K562 (cell line): Measurements from ENCODE around the gene DVL2. TPM values are rescaled to one million over a fixed set of nuclear protein-coding genes. Genes with fewer than 3 reads are reported as not detected.
A peak's percentile ranks its signal among the peaks of the same experiment; 100 is the strongest.

ENCODE experiments used
- CXXC5 ChIP-seq: fragments of 250-450 bp; sonication (Bioruptor Pico); IDR thresholded peaks from 2 replicates; pipeline ENCODE4 v1.8.0; 2022; ENCODE audit warnings: inconsistent platforms, mild to moderate bottlenecking, moderate library complexity
- KAT7 ChIP-seq: sonication (generic); formaldehyde crosslinking; IDR thresholded peaks from 2 replicates; pipeline ENCODE4 v1.8.0; 2022; ENCODE audit warnings: missing genetic modification reagents, mild to moderate bottlenecking, borderline replicate concordance
- NRF1 ChIP-seq, 2 experiments: fragments of 450-650 bp; IDR thresholded peaks in 1 of 2; conservative IDR thresholded peaks in 1 of 2; 2 replicates each; pipeline ENCODE4 v1.6.1; 2014; ENCODE audit warnings: mild to moderate bottlenecking in 2 of 2
- PHF20 ChIP-seq: fragments of 450-650 bp; IDR thresholded peaks from 2 replicates; pipeline ENCODE4 v1.6.1; 2018; ENCODE audit not compliant: partially characterized antibody
- SP1 ChIP-seq: sonication (generic); formaldehyde crosslinking; IDR thresholded peaks from 2 replicates; pipeline ENCODE4 v1.8.1; 2022; ENCODE audit warnings: mild to moderate bottlenecking, missing genetic modification reagents
- ZNF224 ChIP-seq: sonication (generic); formaldehyde crosslinking; IDR thresholded peaks from 2 replicates; pipeline ENCODE4 v1.8.0; 2022; ENCODE audit warnings: mild to moderate bottlenecking, missing genetic modification reagents
- ZNF561 ChIP-seq: fragments of 450-650 bp; formaldehyde crosslinking; conservative IDR thresholded peaks from 2 replicates; pipeline ENCODE4 v1.4.0; 2020; ENCODE audit warnings: mild to moderate bottlenecking, moderate library complexity
- polyA plus RNA-seq, 8 experiments: library from polyadenylated mRNA; depleted of rRNA in 4 of 8; stranded (reverse) in 5 of 8; unstranded in 3 of 8; fragments of >200 nt; fragmentation: Nextera tagmentation in 2 of 8; fragmentation: Illumina TruSeq in 1 of 8; extraction: Ambion mirVana in 2 of 8; extraction: Trizol in 1 of 8; gene quantifications; 2 replicates each; pipeline versions ENCODE4 v1.2.1 to v1.2.3, GENCODE V29; 2011 to 2014; ENCODE audit warnings: inconsistent platforms in 1 of 8, missing spikeins in 1 of 8
- total RNA-seq, 7 experiments: library from RNA; depleted of rRNA in 6 of 7; stranded (reverse); fragments of >200 nt in 6 of 7; fragmentation: Illumina TruSeq in 2 of 7; extraction: Trizol in 2 of 7; gene quantifications; 2 replicates each; pipeline versions ENCODE4 v1.2.1 to v1.2.3, GENCODE V29; 2011 to 2021; ENCODE audit warnings: low replicate concordance in 1 of 7
- TF ChIP-seq, protein P1 (sequence below): fragments of 450-650 bp; IDR thresholded peaks from 2 replicates; pipeline ENCODE4 v1.6.1; 2016
- TF ChIP-seq, protein P2 (sequence below): fragments of 250-450 bp; sonication (Bioruptor Pico); IDR thresholded peaks from 2 replicates; pipeline ENCODE4 v1.9.0; 2021; ENCODE audit warnings: mild to moderate bottlenecking
- TF ChIP-seq, protein P3 (sequence below), 2 experiments: fragments of 450-650 bp; IDR thresholded peaks; 2 replicates each; pipeline ENCODE4 v1.6.1; 2018; ENCODE audit warnings: mild to moderate bottlenecking in 2 of 2, low read depth in 1 of 2; ENCODE audit not compliant: partially characterized antibody in 2 of 2
- TF ChIP-seq, protein P4 (sequence below): sonication (generic); formaldehyde crosslinking; IDR thresholded peaks from 2 replicates; pipeline ENCODE4 v1.8.0; 2022; ENCODE audit warnings: missing genetic modification reagents, mild to moderate bottlenecking, moderate library complexity, borderline replicate concordance
- TF ChIP-seq, protein P5 (sequence below), 2 experiments: fragments of 200-800 bp in 1 of 2; sonication (Bioruptor generic) in 1 of 2; sonication (generic) in 1 of 2; formaldehyde crosslinking in 1 of 2; IDR thresholded peaks in 1 of 2; conservative IDR thresholded peaks in 1 of 2; 2 replicates each; pipeline versions ENCODE4 v1.5.0 to v1.6.1; 2016 to 2020; ENCODE audit warnings: missing compliant biosample characterization in 1 of 2, missing genetic modification characterization in 1 of 2, missing genetic modification reagents in 1 of 2
- TF ChIP-seq, protein P6 (sequence below): fragments of 250-450 bp; sonication (Bioruptor Pico); IDR thresholded peaks from 2 replicates; pipeline ENCODE4 v1.9.0; 2021; ENCODE audit warnings: mild to moderate bottlenecking, inconsistent platforms
- TF ChIP-seq, protein P7 (sequence below): conservative IDR thresholded peaks from 2 replicates; pipeline ENCODE4 v1.6.1; 2011; ENCODE audit warnings: low read depth, mild to moderate bottlenecking, low read length; ENCODE audit not compliant: control insufficient read depth

The DVL2 gene
- total and polyA plus RNA-seq, 9 of the 15 experiments (the other 6 are each of a cell fraction or from before 2014, with no cell fraction given), result 1.3 to 49.5 (median 24.3) TPM

DNA sequence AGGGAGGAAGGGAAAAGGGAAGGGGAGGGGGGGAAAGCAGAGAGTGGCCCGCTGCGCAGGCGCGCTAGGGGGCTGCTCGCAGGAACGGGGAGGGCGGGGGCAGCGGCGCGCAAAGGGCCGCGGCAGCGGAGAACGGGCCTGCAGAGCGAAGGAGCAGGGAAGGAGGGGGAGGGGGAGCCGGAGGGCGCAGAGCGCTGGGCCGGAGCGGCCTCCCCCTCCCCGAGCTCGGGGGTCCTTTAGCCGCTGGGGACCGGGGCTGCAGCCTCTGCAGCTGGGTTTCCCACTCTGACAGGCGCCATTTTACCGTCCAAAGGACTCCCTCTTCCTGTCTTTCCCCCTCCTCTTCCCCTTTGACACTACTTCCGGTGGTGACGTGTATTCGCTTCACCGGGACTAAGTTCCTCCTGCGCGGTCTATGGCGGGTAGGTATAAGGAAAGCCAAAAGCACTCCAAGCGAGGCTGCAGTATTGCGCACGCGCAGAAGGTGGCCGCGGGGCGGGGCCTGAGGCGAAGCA lies 17.4 kb upstream of the DVL2 start, which contains the start of gene CTDNEP1 (continued):
- TF ChIP-seq, protein P1, sequence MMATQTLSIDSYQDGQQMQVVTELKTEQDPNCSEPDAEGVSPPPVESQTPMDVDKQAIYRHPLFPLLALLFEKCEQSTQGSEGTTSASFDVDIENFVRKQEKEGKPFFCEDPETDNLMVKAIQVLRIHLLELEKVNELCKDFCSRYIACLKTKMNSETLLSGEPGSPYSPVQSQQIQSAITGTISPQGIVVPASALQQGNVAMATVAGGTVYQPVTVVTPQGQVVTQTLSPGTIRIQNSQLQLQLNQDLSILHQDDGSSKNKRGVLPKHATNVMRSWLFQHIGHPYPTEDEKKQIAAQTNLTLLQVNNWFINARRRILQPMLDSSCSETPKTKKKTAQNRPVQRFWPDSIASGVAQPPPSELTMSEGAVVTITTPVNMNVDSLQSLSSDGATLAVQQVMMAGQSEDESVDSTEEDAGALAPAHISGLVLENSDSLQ, result peak; percentile 58
- no peak for TF ChIP-seq SP1 (CRISPR knock-in tag)
- no peak for TF ChIP-seq ZNF561 (CRISPR knock-in tag)
- TF ChIP-seq, protein P2, sequence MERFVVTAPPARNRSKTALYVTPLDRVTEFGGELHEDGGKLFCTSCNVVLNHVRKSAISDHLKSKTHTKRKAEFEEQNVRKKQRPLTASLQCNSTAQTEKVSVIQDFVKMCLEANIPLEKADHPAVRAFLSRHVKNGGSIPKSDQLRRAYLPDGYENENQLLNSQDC, result 0 out of 2 replicates have a peak, but pooled peaks have one; percentile 71
- no peak for TF ChIP-seq ZNF224 (CRISPR knock-in tag)
- TF ChIP-seq, protein P3, sequence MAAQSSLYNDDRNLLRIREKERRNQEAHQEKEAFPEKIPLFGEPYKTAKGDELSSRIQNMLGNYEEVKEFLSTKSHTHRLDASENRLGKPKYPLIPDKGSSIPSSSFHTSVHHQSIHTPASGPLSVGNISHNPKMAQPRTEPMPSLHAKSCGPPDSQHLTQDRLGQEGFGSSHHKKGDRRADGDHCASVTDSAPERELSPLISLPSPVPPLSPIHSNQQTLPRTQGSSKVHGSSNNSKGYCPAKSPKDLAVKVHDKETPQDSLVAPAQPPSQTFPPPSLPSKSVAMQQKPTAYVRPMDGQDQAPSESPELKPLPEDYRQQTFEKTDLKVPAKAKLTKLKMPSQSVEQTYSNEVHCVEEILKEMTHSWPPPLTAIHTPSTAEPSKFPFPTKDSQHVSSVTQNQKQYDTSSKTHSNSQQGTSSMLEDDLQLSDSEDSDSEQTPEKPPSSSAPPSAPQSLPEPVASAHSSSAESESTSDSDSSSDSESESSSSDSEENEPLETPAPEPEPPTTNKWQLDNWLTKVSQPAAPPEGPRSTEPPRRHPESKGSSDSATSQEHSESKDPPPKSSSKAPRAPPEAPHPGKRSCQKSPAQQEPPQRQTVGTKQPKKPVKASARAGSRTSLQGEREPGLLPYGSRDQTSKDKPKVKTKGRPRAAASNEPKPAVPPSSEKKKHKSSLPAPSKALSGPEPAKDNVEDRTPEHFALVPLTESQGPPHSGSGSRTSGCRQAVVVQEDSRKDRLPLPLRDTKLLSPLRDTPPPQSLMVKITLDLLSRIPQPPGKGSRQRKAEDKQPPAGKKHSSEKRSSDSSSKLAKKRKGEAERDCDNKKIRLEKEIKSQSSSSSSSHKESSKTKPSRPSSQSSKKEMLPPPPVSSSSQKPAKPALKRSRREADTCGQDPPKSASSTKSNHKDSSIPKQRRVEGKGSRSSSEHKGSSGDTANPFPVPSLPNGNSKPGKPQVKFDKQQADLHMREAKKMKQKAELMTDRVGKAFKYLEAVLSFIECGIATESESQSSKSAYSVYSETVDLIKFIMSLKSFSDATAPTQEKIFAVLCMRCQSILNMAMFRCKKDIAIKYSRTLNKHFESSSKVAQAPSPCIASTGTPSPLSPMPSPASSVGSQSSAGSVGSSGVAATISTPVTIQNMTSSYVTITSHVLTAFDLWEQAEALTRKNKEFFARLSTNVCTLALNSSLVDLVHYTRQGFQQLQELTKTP (IDR thresholded peaks at IDR 0.05; ENCODE audit: low read depth in 1 of 2, partially characterized antibody in 2 of 2), result peak in 1 of 2 experiments; percentile 18
- TF ChIP-seq PHF20, result peak; percentile 47
- TF ChIP-seq, protein P4, sequence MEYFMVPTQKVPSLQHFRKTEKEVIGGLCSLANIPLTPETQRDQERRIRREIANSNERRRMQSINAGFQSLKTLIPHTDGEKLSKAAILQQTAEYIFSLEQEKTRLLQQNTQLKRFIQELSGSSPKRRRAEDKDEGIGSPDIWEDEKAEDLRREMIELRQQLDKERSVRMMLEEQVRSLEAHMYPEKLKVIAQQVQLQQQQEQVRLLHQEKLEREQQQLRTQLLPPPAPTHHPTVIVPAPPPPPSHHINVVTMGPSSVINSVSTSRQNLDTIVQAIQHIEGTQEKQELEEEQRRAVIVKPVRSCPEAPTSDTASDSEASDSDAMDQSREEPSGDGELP (CRISPR knock-in tag), result peak; percentile 55; the same call in 1 of the 2 replicates
- TF ChIP-seq, protein P5, sequence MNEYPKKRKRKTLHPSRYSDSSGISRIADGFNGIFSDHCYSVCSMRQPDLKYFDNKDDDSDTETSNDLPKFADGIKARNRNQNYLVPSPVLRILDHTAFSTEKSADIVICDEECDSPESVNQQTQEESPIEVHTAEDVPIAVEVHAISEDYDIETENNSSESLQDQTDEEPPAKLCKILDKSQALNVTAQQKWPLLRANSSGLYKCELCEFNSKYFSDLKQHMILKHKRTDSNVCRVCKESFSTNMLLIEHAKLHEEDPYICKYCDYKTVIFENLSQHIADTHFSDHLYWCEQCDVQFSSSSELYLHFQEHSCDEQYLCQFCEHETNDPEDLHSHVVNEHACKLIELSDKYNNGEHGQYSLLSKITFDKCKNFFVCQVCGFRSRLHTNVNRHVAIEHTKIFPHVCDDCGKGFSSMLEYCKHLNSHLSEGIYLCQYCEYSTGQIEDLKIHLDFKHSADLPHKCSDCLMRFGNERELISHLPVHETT (CRISPR knock-in tag; conservative IDR thresholded peaks at IDR 0.05 in 1 of 2, IDR thresholded peaks at IDR 0.05 in 1 of 2), result peak in 1 of 2 experiments; percentile 91; a peak in 2 of 4 replicates
- TF ChIP-seq KAT7, result no peak
- TF ChIP-seq NRF1 (conservative IDR thresholded peaks at IDR 0.05 in 1 of 2, IDR thresholded peaks at IDR 0.05 in 1 of 2), result peak; percentile 92 to 93
- TF ChIP-seq, protein P6, sequence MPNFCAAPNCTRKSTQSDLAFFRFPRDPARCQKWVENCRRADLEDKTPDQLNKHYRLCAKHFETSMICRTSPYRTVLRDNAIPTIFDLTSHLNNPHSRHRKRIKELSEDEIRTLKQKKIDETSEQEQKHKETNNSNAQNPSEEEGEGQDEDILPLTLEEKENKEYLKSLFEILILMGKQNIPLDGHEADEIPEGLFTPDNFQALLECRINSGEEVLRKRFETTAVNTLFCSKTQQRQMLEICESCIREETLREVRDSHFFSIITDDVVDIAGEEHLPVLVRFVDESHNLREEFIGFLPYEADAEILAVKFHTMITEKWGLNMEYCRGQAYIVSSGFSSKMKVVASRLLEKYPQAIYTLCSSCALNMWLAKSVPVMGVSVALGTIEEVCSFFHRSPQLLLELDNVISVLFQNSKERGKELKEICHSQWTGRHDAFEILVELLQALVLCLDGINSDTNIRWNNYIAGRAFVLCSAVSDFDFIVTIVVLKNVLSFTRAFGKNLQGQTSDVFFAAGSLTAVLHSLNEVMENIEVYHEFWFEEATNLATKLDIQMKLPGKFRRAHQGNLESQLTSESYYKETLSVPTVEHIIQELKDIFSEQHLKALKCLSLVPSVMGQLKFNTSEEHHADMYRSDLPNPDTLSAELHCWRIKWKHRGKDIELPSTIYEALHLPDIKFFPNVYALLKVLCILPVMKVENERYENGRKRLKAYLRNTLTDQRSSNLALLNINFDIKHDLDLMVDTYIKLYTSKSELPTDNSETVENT (CRISPR knock-in tag), result peak; percentile 64; the same call in 1 of the 2 replicates
- TF ChIP-seq, protein P7, sequence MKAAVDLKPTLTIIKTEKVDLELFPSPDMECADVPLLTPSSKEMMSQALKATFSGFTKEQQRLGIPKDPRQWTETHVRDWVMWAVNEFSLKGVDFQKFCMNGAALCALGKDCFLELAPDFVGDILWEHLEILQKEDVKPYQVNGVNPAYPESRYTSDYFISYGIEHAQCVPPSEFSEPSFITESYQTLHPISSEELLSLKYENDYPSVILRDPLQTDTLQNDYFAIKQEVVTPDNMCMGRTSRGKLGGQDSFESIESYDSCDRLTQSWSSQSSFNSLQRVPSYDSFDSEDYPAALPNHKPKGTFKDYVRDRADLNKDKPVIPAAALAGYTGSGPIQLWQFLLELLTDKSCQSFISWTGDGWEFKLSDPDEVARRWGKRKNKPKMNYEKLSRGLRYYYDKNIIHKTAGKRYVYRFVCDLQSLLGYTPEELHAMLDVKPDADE, result no peak
- peak; percentile 12; the same call in 1 of the 2 replicates for TF ChIP-seq CXXC5 (CRISPR knock-in tag)
